Muscle layer of duodenum (tissue), 2 donors: ENCODE data around the gene MDGA2.

ENCODE experiments used
- H3K27ac ChIP-seq: one replicate; pipeline ENCODE4 v1.7.0; 2013; ENCODE audit warnings: mild to moderate bottlenecking, low read length
- H3K27me3 ChIP-seq: one replicate; pipeline ENCODE4 v1.7.0; 2013; ENCODE audit warnings: low read depth, mild to moderate bottlenecking, control low read depth, low read length
- H3K36me3 ChIP-seq, 2 donors: one replicate each; pipeline ENCODE4 v1.7.0; 2013; ENCODE audit warnings: low read length in 2 of 2, control low read depth in 1 of 2, mild to moderate bottlenecking in 1 of 2; ENCODE audit not compliant: insufficient read depth in 2 of 2, control insufficient read depth in 1 of 2
- H3K4me1 ChIP-seq, 2 donors: one replicate each; pipeline ENCODE4 v1.7.0; 2013; ENCODE audit warnings: low read length in 2 of 2, mild to moderate bottlenecking in 2 of 2, control low read depth in 1 of 2, moderate library complexity in 1 of 2; ENCODE audit not compliant: insufficient read depth in 2 of 2, control insufficient read depth in 1 of 2
- H3K4me3 ChIP-seq, 2 donors: one replicate each; pipeline ENCODE4 v1.7.0; 2013; ENCODE audit warnings: low read length in 2 of 2, low read depth in 1 of 2, mild to moderate bottlenecking in 1 of 2
- H3K9me3 ChIP-seq, 2 donors: one replicate each; pipeline ENCODE4 v1.7.0; 2013; ENCODE audit warnings: low read length in 2 of 2, control low read depth in 1 of 2, mild to moderate bottlenecking in 1 of 2; ENCODE audit not compliant: control insufficient read depth in 1 of 2
- donor health status: healthy.

MDGA2 gene

DNA sequence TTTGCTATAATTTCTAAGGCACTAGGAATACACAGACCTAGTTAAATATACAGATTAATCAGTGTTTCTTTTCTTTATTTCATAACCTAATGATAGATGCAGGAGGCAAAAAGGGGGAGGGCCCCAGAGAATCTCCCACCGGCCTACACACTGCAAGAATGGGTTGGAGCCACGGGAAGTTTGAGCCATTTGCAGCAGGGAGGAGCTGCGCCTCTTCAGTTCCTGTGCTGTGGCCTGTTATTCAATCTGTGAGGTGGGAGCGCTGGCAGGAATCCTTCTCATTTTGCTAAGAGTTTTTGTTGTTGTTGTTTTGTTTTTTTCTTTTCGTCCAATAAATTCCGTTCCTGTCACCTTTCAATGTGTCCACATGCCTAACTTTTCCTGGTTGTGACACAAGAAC lies 772.6 kb downstream of the MDGA2 start:
- Histone ChIP-seq H3K9me3 (no peaks in the 10 kb centered on the region), H3K36me3 (no peaks in the 10 kb centered on the region), H3K27me3 (no peaks in the 10 kb centered on the region), H3K4me3 (no peak overlapping the region), H3K4me1 (no peaks in the 10 kb centered on the region), H3K27ac (no peak overlapping the region)

DNA sequence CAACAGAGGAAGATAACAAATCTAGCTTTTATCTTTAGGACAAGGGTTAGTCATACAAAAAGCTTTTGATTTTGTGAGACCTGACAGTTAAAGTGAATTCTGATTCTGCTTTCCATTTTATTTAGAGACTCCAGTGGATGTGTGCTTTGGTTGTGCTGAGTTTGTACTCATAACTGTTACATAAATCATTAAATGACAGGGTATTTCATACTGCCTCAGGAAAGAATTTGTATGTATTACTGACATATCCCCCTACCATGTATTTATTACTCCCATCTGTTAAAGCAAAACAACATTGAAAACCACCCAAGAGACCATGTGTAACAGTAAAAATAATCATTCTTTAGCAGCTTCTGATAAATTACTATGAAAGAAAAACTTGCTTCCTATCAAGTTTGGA lies 780.9 kb downstream of the MDGA2 start:
- Histone ChIP-seq H3K27me3 (no peaks in the 10 kb centered on the region), H3K27ac (no peak overlapping the region), H3K4me3 (no peak overlapping the region), H3K9me3 (no peaks in the 10 kb centered on the region), H3K4me1 (no peaks in the 10 kb centered on the region), H3K36me3 (no peaks in the 10 kb centered on the region)

GRCh38 chr14:46887144-46887543 lies 788.3 kb downstream of the MDGA2 start:
- H3K36me3 ChIP-seq = no peaks in the 10 kb centered on the region
- no peak overlapping the region for H3K4me3 ChIP-seq
- no peaks in the 10 kb centered on the region for H3K4me1 ChIP-seq
- H3K27ac ChIP-seq = no peak overlapping the region
- H3K27me3 ChIP-seq = no peaks in the 10 kb centered on the region
- no peaks in the 10 kb centered on the region for H3K9me3 ChIP-seq

GRCh38 chr14:46885566-46885965 lies 789.8 kb downstream of the MDGA2 start:
- no peak overlapping the region for H3K27ac ChIP-seq
- H3K27me3 ChIP-seq = no peaks in the 10 kb centered on the region
- H3K4me1 ChIP-seq = no peaks in the 10 kb centered on the region
- no peaks in the 10 kb centered on the region for H3K9me3 ChIP-seq
- no peak overlapping the region for H3K4me3 ChIP-seq
- H3K36me3 ChIP-seq = no peaks in the 10 kb centered on the region

- Histone ChIP-seq H3K27me3 (no peaks in the 10 kb centered on the region), H3K9me3 (no peaks in the 10 kb centered on the region), H3K27ac (no peak overlapping the region), H3K4me1 (no peaks in the 10 kb centered on the region), H3K4me3 (no peak overlapping the region), H3K36me3 (no peaks in the 10 kb centered on the region)
These were observed 813.7 kb downstream of the MDGA2 start for GRCh38 chr14:46861753-46862152.

DNA sequence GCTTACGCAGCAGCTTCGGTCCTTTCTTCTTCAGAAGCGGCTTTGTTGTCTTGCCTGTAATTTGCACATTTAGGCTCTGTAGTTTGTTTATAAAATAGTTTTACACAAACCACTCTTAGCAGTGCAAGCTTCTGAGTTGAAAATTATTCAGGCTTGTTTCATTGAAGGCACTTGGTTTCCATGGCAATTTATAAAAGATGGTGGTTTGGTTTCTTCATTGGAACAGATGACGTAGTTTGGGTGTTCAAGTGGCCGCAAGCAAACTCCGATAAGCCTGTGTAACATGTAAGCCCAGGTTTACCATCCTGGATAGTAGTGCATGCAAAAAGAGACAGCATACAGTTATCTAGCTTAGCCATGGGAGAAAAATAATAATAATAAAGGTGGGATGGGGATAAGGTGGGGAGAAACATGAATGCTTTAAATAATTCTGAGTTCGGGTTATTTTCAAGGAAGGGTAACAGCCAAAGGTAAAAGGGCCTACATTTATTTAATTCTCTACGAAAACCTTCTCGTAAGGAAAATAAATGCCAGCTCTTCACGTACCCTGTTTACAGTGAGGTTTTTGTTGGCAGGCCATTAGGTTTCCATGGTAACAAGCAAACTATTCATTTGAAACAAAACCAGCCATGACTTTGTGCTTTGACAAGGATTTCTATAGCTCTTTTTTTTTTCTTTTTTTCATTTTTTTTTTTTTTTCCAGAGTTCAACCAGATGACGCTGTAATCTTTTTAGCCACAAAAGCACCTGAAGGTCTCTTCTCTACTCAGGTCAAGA lies 834.3 kb downstream of the MDGA2 start:
- Histone ChIP-seq H3K27me3 (no peaks in the 10 kb centered on the region), H3K4me3 (no peak overlapping the region), H3K27ac (no peak overlapping the region), H3K36me3 (no peaks in the 10 kb centered on the region), H3K4me1 (no peaks in the 10 kb centered on the region), H3K9me3 (no peaks in the 10 kb centered on the region)

DNA sequence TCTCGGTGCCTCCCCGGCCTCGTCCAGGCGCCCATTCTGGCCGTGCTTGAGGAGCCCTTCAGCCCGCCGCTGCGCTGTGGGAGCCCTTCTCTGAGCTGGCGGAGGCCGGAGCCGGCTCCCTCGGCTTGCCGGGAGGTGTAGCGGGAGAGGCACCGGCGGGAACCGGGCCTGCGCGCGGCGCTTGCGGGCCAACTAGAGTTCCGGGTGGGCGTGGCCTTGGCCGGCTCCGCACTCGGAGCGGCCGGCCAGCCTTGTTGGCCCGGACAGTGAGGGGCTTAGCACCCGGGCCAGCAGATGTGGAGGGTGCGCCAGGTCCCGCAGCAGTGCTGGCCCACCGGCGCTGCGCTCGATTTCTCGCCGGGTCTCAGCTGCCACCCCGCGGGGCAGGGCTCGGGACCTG lies 855.1 kb downstream of the MDGA2 start:
- no peak overlapping the region for H3K4me3 ChIP-seq
- H3K9me3 ChIP-seq = no peaks in the 10 kb centered on the region
- no peaks in the 10 kb centered on the region for H3K27me3 ChIP-seq
- H3K36me3 ChIP-seq = no peaks in the 10 kb centered on the region
- no peak overlapping the region for H3K27ac ChIP-seq
- H3K4me1 ChIP-seq = no peaks in the 10 kb centered on the region

- Histone ChIP-seq H3K9me3 (no peaks in the 10 kb centered on the region), H3K4me1 (no peaks in the 10 kb centered on the region), H3K36me3 (no peaks in the 10 kb centered on the region), H3K27me3 (no peaks in the 10 kb centered on the region), H3K27ac (no peak overlapping the region), H3K4me3 (no peak overlapping the region)
These were observed 856.3 kb downstream of the MDGA2 start for GRCh38 chr14:46819117-46819516.

GRCh38 chr14:46818147-46818546 lies 857.3 kb downstream of the MDGA2 start:
- H3K9me3 ChIP-seq = no peaks in the 10 kb centered on the region

DNA sequence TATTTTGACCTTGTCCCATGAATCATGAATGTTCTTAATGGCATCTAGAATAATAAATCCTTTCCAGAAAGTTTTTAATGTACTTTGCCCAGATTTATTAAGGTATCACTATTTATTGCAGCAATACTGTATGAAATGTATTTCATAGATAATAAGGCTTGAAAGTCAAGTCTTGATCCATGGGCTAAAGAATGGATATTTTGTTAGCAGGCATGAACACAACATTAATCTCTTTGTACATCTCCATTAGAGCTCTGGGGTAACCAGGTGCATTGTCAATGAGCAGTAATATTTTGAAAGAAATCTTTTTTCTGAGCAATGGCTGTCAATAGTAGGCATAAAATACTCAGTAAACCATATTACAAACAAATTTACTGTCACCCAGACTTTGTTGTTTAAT lies 882.3 kb downstream of the MDGA2 start:
- H3K4me1 ChIP-seq = no peaks in the 10 kb centered on the region
- no peak overlapping the region for H3K27ac ChIP-seq
- peaks cover 0 to 16% of the 10 kb centered on the region in 2 donors for H3K9me3 ChIP-seq
- H3K36me3 ChIP-seq = no peaks in the 10 kb centered on the region
- no peaks in the 10 kb centered on the region for H3K27me3 ChIP-seq
- H3K4me3 ChIP-seq = no peak overlapping the region

More at GRCh38 chr14:46818147-46818546, 857.3 kb downstream of the MDGA2 start:
- Histone ChIP-seq H3K36me3 (no peaks in the 10 kb centered on the region), H3K4me3 (no peak overlapping the region), H3K27me3 (no peaks in the 10 kb centered on the region), H3K27ac (no peak overlapping the region), H3K4me1 (no peaks in the 10 kb centered on the region)
